Measurements from ENCODE around the gene ANKH. TPM values are rescaled to one million over a fixed set of nuclear protein-coding genes. Genes with fewer than 3 reads are reported as not detected.

Gene ANKH
- total RNA-seq, 1 experiment from 2014 or later: 4.7 TPM

DNA sequence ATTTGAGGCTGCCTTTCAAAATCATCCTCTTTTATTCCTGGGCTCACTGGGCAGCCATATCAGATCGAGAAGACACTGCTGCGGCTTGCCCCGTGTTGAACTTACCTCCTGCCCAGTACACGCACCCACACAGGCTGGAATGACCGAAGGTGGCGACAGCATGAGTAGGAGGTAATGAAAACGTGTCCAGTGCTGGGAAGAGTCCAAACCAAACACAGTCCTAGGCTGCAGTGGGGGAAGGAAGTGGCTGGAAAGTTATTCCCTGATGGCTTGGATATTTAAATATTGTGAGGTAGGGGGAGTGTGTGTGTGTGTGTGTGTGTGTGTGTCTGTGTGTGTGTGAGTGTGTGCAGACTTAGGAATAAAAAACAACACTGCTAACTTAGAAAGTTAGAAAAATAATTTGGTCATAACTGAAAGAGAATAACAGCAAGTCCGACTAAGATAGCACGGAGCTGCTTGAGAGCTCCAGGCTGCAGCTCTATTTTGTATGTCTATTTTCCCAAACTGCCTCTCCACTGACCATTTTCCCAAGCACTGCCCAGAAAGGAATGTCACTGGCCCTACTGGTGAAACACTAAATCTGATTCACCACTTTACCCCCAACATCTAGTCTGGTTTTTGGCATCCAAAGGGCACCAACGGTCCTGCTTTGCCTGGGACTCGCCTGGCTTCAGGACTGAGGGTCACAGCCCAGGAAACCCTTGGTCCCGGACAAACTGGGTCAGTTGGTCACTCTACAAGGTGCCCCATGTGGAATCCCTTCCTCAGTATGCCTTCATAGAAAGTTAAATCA lies 41.2 kb downstream of the ANKH start:
- no TSS peak for BruUV-seq (replicated peaks)
- intact Hi-C loops (cut with micrococcal nuclease; ENCODE audit: unreplicated experiment): no loop called here
- POLR2A ChIA-PET: no interaction called here

DNA sequence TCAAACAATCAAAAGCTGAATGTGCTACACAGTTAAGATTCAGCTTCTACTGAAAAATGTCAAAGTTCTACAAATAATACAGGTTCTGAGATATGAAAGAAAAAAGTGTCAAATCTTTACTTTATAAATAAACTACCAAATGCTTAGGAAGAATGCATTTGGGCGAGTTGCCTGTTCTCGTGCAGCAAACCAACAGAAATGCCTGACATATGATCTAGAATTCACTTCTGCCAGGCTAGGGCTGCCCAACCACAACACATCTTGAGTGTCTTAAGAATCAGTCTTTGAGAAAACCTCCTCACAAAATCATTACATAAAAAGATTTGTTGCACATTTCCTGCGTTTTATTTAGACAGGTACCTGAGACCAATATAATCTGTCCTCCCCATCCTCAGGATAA lies 42.2 kb downstream of the ANKH start:
- H3K4me3 ChIP-seq (ENCODE audit: low read depth, low read length): no peak overlapping the region
- H3K4me1 ChIP-seq: no peaks in the 10 kb centered on the region
- CTCF ChIA-PET: no interaction called here
- no peaks in the 10 kb centered on the region for H3K27me3 ChIP-seq (replicated peaks; ENCODE audit: control insufficient read depth, insufficient read depth, low read length)
- Mint-ChIP-seq H3K36me3 (ENCODE audit: insufficient read depth, unreplicated experiment) (no peaks in the 10 kb centered on the region), H3K27ac (ENCODE audit: unreplicated experiment) (no peak overlapping the region), H3K4me3 (ENCODE audit: unreplicated experiment) (no peak overlapping the region), H3K9me3 (ENCODE audit: unreplicated experiment) (no peaks in the 10 kb centered on the region), H3K27me3 (ENCODE audit: insufficient read depth, unreplicated experiment) (no peaks in the 10 kb centered on the region), H3K4me1 (ENCODE audit: low read depth, unreplicated experiment) (no peaks in the 10 kb centered on the region)
- no peak for TF ChIP-seq CTCF (IDR thresholded peaks at IDR 0.05; ENCODE audit: insufficient read depth in 1 of 2, low read depth in 1 of 2, low read length in 1 of 2, severe bottlenecking in 1 of 2, unreplicated experiment in 1 of 2)
- intact Hi-C loops (cut with micrococcal nuclease; ENCODE audit: unreplicated experiment): no loop called here
- H3K9me3 ChIP-seq: no peaks in the 10 kb centered on the region
- H3K36me3 ChIP-seq (ENCODE audit: control insufficient read depth, insufficient read depth, low read length): no peaks in the 10 kb centered on the region
- POLR2A ChIA-PET: no interaction called here
- DNase-seq: no peak
- BruUV-seq (replicated peaks): no TSS peak

More for the DNA sequence above, 41.2 kb downstream of the ANKH start:
- H3K27me3 Mint-ChIP-seq (ENCODE audit: insufficient read depth, unreplicated experiment): no peaks in the 10 kb centered on the region
- H3K4me3 Mint-ChIP-seq (ENCODE audit: unreplicated experiment): no peak overlapping the region
- no peaks in the 10 kb centered on the region for H3K36me3 Mint-ChIP-seq (ENCODE audit: insufficient read depth, unreplicated experiment)
- no peak for TF ChIP-seq CTCF (IDR thresholded peaks at IDR 0.05; ENCODE audit: insufficient read depth in 1 of 2, low read depth in 1 of 2, low read length in 1 of 2, severe bottlenecking in 1 of 2, unreplicated experiment in 1 of 2)
- H3K4me3 ChIP-seq (ENCODE audit: low read depth, low read length): no peak overlapping the region
- no peaks in the 10 kb centered on the region for H3K36me3 ChIP-seq (ENCODE audit: control insufficient read depth, insufficient read depth, low read length)
- DNase-seq: no peak
- no peaks in the 10 kb centered on the region for H3K4me1 ChIP-seq
- CTCF ChIA-PET: no interaction called here
- H3K27me3 ChIP-seq (replicated peaks; ENCODE audit: control insufficient read depth, insufficient read depth, low read length): no peaks in the 10 kb centered on the region
- H3K9me3 ChIP-seq: no peaks in the 10 kb centered on the region
- no peaks in the 10 kb centered on the region for H3K4me1 Mint-ChIP-seq (ENCODE audit: low read depth, unreplicated experiment)
- H3K9me3 Mint-ChIP-seq (ENCODE audit: unreplicated experiment): no peaks in the 10 kb centered on the region
- no peak overlapping the region for H3K27ac Mint-ChIP-seq (ENCODE audit: unreplicated experiment)

DNA sequence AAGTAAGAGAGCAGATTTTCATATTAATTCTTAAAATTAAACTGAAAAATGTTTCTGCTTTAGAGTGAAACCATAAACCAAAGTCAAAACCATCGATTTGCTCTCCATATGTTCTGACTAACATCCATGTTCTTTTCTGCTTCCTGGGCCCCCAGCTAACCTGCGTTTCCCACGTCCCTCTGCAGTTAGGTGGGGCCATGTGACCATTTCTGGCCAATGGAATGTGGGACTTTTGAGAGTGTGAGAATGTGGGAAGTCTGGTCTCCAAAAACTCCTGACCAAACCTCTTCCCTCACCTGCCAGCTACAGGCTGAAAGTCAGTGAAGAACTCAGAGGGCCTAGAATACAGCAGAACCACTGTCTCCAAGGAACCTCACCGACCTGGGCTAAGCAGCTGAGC lies 44.9 kb downstream of the ANKH start:
- Histone ChIP-seq H3K9me3 (no peaks in the 10 kb centered on the region), H3K4me3 (ENCODE audit: low read depth, low read length) (no peak overlapping the region), H3K4me1 (no peaks in the 10 kb centered on the region), H3K36me3 (ENCODE audit: control insufficient read depth, insufficient read depth, low read length) (no peaks in the 10 kb centered on the region), H3K27me3 (replicated peaks; ENCODE audit: control insufficient read depth, insufficient read depth, low read length) (no peaks in the 10 kb centered on the region)
- no peak for DNase-seq
- TF ChIP-seq CTCF (IDR thresholded peaks at IDR 0.05; ENCODE audit: insufficient read depth in 1 of 2, low read depth in 1 of 2, low read length in 1 of 2, severe bottlenecking in 1 of 2, unreplicated experiment in 1 of 2): no peak
- Mint-ChIP-seq H3K36me3 (ENCODE audit: insufficient read depth, unreplicated experiment) (no peaks in the 10 kb centered on the region), H3K27me3 (ENCODE audit: insufficient read depth, unreplicated experiment) (no peaks in the 10 kb centered on the region), H3K27ac (ENCODE audit: unreplicated experiment) (no peak overlapping the region), H3K4me3 (ENCODE audit: unreplicated experiment) (no peak overlapping the region), H3K9me3 (ENCODE audit: unreplicated experiment) (no peaks in the 10 kb centered on the region), H3K4me1 (ENCODE audit: low read depth, unreplicated experiment) (no peaks in the 10 kb centered on the region)
- CTCF ChIA-PET: no interaction called here
- no TSS peak for BruUV-seq (replicated peaks)
- POLR2A ChIA-PET: no interaction called here
- intact Hi-C loops (cut with micrococcal nuclease; ENCODE audit: unreplicated experiment): no loop called here

Measured in Caco-2 (cell line).